Measurements from ENCODE around the gene BTF3L4.
A peak's percentile ranks its signal among the peaks of the same experiment; 100 is the strongest.
"Not testable (repeated sequence)": the region's sequence is repeated elsewhere in the genome, so short reads cannot be mapped to it uniquely, and the experiment has no call there.

BTF3L4 gene

DNA sequence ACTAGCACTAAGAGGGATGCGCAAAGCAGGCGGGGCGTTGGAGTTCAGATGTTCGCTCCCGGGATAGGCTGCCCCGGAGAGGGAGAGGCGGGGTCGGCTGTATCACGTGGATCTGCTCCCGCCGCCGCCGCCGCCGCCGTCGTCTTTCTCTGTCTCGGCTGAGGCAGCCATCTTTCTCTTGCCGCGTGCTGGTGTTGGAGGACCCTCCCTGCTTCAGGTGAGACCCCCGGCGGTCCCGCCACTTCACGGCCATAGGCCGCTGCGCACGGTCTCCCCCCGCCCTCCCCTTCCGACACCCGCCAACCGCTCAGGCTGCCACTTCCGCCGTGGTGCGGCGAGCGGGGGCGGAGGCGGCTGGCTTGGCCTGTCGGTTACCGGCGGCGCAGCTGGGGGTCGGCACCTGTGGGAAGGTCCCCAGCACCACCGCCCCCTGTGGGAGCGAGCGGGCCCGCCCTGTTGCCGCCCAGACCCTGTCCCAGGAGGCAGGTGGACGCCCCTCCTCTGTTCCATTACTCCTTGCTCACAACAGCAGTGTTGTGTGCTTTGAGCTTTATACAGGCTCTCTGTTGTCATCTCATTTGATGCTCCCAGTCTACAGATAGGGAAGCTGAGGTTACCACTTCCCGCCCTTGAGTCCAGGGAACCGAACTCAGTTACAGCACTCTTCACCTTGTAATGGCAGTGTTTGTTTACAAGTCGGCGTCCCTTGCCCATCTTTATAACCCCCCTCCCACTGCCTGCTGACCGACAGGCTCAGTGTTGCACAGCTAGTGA lies at the start of gene BTF3L4:
Gene BTF3L4, plus strand, starts transcription at position 133 of the 774 bp plus-strand sequence. CDS start 3,553 bp downstream, outside the sequence.
- peak; percentile 92 for DNase-seq

GRCh38 chr1:52007215-52008002 lies 48.7 kb upstream of the BTF3L4 start:
- no peak for DNase-seq

DNA sequence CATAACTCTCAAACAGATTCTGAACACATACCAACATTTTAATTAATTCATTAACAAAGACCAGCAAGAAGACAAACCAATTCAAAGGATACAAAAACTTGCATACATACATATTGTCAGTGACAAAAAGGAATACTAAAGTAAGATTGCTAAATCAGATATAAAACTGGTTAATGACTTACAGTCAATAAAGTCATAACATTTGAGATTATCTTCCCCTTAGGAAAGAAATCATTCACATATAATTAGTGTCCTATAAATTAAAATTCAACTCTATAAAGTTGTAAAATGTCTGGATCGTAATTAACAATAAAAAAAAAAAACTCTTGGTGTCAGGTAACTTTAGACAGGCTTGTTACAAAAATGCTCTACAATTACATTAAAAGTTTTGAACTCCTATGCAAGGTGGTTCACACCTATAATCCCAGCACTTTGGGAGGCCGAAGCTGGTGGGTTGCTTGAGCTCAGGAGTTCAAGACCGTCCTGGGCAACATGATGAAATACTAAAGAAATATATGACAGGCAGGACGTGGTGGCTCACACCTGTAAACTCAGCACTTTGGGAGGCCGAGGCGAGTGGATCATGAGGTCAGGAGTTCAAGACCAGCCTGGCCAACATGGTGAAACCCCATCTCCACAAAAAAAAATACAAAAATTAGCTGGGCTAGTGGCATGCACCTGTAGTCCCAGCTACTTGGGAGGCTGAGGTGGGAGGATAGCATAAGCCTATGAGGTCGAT lies 47.9 kb upstream of the BTF3L4 start:
- no peak for DNase-seq

- DNase-seq = no peak
Observed at GRCh38 chr1:52022133-52022532, 34.0 kb upstream of the BTF3L4 start.

GRCh38 chr1:52026278-52026677 lies 29.8 kb upstream of the BTF3L4 start:
- DNase-seq = no peak

- no peak for DNase-seq
Observed at GRCh38 chr1:52028328-52028727, 27.8 kb upstream of the BTF3L4 start.

DNA sequence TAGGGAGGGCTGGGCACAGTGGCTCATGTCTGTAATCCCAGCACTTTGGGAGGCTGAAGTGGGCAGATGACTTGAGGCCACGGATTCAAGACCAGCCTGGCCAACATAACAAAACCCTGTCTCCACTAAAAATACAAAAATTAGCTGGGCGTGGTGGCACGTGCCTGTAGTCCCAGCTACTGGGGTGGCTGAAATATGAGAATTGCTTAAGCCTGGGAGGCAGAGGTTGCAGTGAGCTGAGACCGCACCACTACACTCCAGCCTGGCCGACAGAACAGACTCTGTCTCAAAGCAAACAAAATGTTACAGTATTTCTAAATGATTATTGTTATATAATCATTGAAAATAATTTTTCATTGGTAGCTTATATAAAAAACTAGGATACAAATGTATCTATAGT lies 27.3 kb upstream of the BTF3L4 start:
- not testable (repeated sequence) for DNase-seq

- DNase-seq = no peak
Observed at GRCh38 chr1:52032124-52032784, 23.8 kb upstream of the BTF3L4 start.

GRCh38 chr1:52032785-52033131 lies 23.3 kb upstream of the BTF3L4 start:
- no peak for DNase-seq

DNA sequence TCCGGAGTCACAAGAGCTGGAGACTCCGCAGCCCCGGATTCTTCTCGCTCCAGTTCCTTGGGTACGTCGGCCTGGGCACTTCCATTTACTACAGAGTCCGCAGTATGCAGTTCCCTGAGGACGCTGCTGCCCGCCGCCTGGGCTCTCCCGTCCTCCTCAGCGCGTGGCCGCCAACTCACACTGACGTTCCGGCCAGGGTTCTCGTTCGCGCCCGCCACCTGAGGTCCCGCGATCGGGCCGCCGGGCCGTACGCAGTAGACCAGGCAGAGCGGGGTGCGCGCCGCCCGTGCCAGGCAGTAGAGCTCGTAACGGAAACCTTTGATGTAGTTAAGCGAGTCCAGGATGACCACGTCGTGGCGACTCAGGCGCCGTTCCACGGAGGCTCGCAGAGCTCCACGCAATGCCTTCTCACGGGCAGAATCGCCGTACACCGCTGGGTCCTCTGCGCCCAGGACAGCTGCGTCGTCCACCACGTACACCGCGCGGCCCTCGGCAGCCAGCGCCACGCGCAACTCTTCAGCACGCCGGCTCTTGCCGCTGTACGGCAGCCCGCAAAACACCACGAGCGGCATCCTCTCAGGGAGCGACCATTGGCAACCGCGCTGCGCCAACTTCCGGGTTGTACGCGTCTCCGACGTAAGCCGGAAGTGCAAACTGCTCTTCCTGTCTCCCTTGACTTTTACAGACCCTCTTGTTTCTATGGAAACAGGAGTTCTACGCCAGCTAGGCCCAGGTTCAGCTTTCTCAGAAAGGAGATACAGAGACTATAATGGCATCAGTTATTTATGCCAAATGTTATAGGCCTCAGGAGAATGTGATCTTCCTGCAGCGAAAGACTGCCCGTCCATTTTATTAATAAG lies 22.7 kb upstream of the BTF3L4 start, which contains the start of gene KTI12:
Gene KTI12, minus strand, starts transcription at position 621 of the 860 bp plus-strand sequence. Its CDS starts 49 bp downstream, at position 572.
- peak; percentile 79 for DNase-seq

DNA sequence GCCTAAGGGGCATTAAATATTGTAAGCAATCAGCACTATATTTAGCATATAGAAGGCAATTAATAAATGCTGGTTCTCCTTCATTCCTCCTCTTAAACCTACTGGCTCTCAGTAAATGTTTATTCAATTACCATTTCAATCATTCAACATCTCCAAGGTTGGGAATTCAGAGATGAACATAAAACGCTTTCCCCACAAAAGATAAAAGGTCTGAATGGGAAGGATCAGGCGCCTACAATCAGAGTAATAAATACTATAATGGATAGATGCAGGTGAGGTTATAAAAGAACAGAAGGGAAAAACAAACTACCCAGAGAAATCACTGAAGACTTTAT lies 22.1 kb upstream of the BTF3L4 start:
- DNase-seq = no peak

GRCh38 chr1:52037402-52037814 lies 18.7 kb upstream of the BTF3L4 start:
- peak; percentile 48 for DNase-seq

DNA sequence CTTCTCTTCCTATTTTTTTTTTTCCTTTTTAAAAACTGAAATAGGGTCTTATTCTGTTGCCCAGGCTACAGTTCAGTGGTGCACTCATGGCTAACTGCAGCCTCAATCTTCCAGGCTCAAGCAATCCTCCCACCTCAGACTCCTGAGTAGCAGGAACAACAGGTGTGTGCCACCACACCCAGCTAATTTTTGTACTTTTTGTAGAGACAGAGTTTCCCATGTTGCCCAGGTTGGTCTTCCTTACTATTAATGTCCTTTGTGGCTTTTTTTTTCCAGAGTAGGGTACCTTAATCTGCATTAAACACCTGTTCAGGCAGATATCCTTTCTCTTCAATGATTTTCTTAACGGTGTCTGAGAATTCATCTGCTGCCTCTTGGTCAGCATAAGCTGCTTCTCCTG lies 18.2 kb upstream of the BTF3L4 start:
- no peak for DNase-seq

DNA sequence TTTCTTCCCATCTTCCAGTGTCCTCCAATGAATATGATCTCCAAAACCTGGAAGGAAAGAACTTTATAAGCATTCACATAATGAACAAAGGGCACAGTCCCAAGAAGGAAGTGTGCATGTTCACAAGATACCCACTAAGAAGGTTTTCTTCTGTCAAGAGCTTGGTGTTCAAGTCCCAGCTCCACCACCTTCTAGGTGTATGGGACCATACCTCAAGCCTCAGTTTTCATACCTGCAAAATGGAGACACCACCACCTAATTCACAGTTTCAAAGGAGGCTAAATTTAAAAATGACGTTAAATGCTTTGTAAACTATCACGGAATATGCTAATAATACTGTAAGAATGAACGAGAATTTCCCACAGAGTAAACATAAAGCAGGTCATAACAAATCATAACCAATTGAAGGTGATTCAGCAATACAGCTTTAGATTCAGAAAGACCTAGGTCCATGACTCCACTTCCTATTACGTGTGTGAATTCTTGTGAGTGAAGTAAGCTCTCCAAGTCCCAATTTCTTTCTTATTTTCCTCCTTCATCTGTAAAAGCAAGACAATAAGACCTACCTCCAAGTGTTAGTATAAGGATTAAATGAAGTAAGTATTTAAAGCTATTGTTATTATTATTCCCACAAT lies 14.4 kb upstream of the BTF3L4 start:
- no peak for DNase-seq

GRCh38 chr1:52045236-52045635 lies 10.9 kb upstream of the BTF3L4 start:
- DNase-seq = no peak

GRCh38 chr1:52045666-52046195 lies 10.4 kb upstream of the BTF3L4 start:
- not testable (repeated sequence) for DNase-seq

DNA sequence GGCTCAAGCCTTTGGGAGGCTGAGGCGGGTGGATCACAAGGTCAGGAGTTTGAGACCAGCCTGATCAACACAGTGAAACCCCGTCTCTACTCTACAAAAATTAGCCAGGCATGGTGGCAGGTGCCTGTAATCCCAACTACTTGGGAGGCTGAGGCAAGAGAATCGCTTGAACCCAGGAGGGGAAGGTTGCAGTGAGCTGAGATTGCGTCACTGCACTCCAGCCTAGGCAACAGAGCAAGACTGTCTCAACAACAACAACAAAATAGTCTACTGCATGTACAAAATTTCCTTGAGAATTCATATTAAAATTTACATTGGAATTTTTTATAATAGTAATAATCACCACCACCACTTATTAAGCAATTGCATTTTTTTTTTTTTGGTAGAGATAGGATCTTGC lies 6.8 kb upstream of the BTF3L4 start:
- DNase-seq = not testable (repeated sequence)

- DNase-seq = no peak
Observed at GRCh38 chr1:52053862-52054261, 2.2 kb upstream of the BTF3L4 start.

GRCh38 chr1:52054496-52055065 lies 1.5 kb upstream of the BTF3L4 start:
- no peak for DNase-seq

GRCh38 chr1:52055066-52055865 lies 829 bp upstream of the BTF3L4 start, which contains the start of gene TXNDC12:
TXNDC12 (minus strand) TSS chr1:52055191; CDS start chr1:52055096, 95 bp downstream.
- peak; percentile 79 for DNase-seq

Data from NCI-H510A (cell line).